H1 (cell line): ENCODE measurements around the gene CTCF. TPM values are rescaled to one million over a fixed set of nuclear protein-coding genes. Genes with fewer than 3 reads are reported as not detected.
A peak's percentile ranks its signal among the peaks of the same experiment; 100 is the strongest.

Experiments
- CTCF ChIA-PET: fragments of 300-600 bp; sonication (Branson Sonifier 250); formaldehyde crosslinking; loops from one replicate; lab custom pipeline; 2021; ENCODE audit not compliant: partially characterized antibody; lab: Charles Lee
- POLR2A ChIA-PET: fragments of 300-600 bp; sonication (Branson Sonifier 250); formaldehyde crosslinking; loops from one replicate; lab custom pipeline; 2021; ENCODE audit warnings: inconsistent platforms; ENCODE audit not compliant: partially characterized antibody; lab: Charles Lee
- DNase-seq, 2 experiments: peaks; one replicate each; pipeline versions ENCODE4 v3.0.0 to v3.0.0-alpha.2; 2010 to 2022; ENCODE audit warnings: low spot score in 2 of 2, low read depth in 1 of 2, mixed read lengths in 1 of 2
- FAIRE-seq: peaks from 2 replicates; lab custom pipeline; 2011; peaks lifted over from hg19 to GRCh38; lab: Jason Lieb, UNC
- H2AFZ ChIP-seq: 2 replicates; pipeline ENCODE4 v1.8.1; 2012; ENCODE audit warnings: low read length, inconsistent platforms
- H2AK5ac ChIP-seq: 2 replicates; pipeline ENCODE4 v1.6.1; 2013; ENCODE audit warnings: low read depth, low read length
- H2BK120ac ChIP-seq: replicated peaks from 2 replicates; pipeline ENCODE3; 2013; ENCODE audit warnings: low read depth, low read length, inconsistent platforms
- H2BK12ac ChIP-seq: 2 replicates; pipeline ENCODE4 v1.6.1; 2013; ENCODE audit warnings: low read depth, low read length
- H2BK15ac ChIP-seq: 2 replicates; pipeline ENCODE4 v1.6.1; 2013; ENCODE audit warnings: low read length
- H2BK20ac ChIP-seq: 2 replicates; pipeline ENCODE4 v1.6.1; 2013; ENCODE audit warnings: low read length
- H2BK5ac ChIP-seq: 2 replicates; pipeline ENCODE4 v1.6.1; 2013; ENCODE audit warnings: low read depth, low read length
- H3K14ac ChIP-seq: 2 replicates; pipeline ENCODE4 v1.6.1; 2013; ENCODE audit warnings: inconsistent platforms; ENCODE audit not compliant: insufficient read length
- H3K18ac ChIP-seq: 2 replicates; pipeline ENCODE4 v1.6.1; 2013; ENCODE audit warnings: low read length; ENCODE audit errors: extremely low read depth
- H3K23ac ChIP-seq: 2 replicates; pipeline ENCODE4 v1.6.1; 2013; ENCODE audit warnings: inconsistent platforms; ENCODE audit not compliant: insufficient read length
- H3K23me2 ChIP-seq: 2 replicates; pipeline ENCODE4 v1.6.1; 2013; ENCODE audit warnings: low read depth, low read length
- H3K27ac ChIP-seq: 2 replicates; pipeline ENCODE4 v1.6.1; 2011; ENCODE audit warnings: low read depth, low read length, inconsistent platforms
- H3K27me3 ChIP-seq, 4 experiments: replicated peaks in 1 of 4; 1 replicate in 1 of 4; 2 replicates in 3 of 4; pipeline versions ENCODE4 v1.6.1 to v1.8.1; 2011 to 2013; ENCODE audit warnings: low read length in 3 of 4, mild to moderate bottlenecking in 3 of 4, inconsistent platforms in 2 of 4, mixed read lengths in 2 of 4, moderate library complexity in 1 of 4; ENCODE audit not compliant: control insufficient read depth in 3 of 4, insufficient read depth in 3 of 4; ENCODE audit errors: extremely low read depth in 1 of 4
- H3K36me3 ChIP-seq, 4 experiments: 2 replicates each; pipeline versions ENCODE4 v1.6.1 to v1.8.1; 2011 to 2013; ENCODE audit warnings: mild to moderate bottlenecking in 4 of 4, low read length in 3 of 4, moderate library complexity in 2 of 4, control low read depth in 1 of 4, inconsistent platforms in 1 of 4; ENCODE audit not compliant: insufficient read depth in 4 of 4, control insufficient read depth in 2 of 4
- H3K4ac ChIP-seq: replicated peaks from 2 replicates; pipeline ENCODE3; 2013; ENCODE audit warnings: low read length, low read depth, mixed read lengths, inconsistent platforms; ENCODE audit not compliant: insufficient read length
- H3K4me1 ChIP-seq, 4 experiments: replicated peaks in 1 of 4; 1 replicate in 1 of 4; 2 replicates in 3 of 4; pipeline versions ENCODE4 v1.6.1 to v1.8.1; 2011 to 2013; ENCODE audit warnings: low read length in 3 of 4, inconsistent platforms in 2 of 4, mixed read lengths in 1 of 4; ENCODE audit not compliant: insufficient read depth in 4 of 4, control insufficient read depth in 3 of 4
- H3K4me2 ChIP-seq, 2 experiments: 2 replicates each; pipeline versions ENCODE4 v1.6.1 to v1.8.1; 2011 to 2013; ENCODE audit warnings: low read depth in 2 of 2, low read length in 2 of 2, control low read depth in 1 of 2, inconsistent platforms in 1 of 2, mild to moderate bottlenecking in 1 of 2; ENCODE audit not compliant: insufficient read depth in 1 of 2
- H3K4me3 ChIP-seq, 4 experiments: fragments of 200-600, 300-600 bp in 1 of 4; sonication (generic), shearing (Covaris generic), sonication (Bioruptor Twin) in 1 of 4; 2 replicates each; pipeline versions ENCODE4 v1.5.1 to v1.8.1; 2011 to 2016; ENCODE audit warnings: low read length in 4 of 4, low read depth in 3 of 4, control low read depth in 2 of 4, inconsistent platforms in 2 of 4, mild to moderate bottlenecking in 2 of 4, mixed read lengths in 1 of 4, moderate library complexity in 1 of 4; ENCODE audit not compliant: insufficient read depth in 2 of 4; ENCODE audit errors: extremely low read depth in 1 of 4
- H3K56ac ChIP-seq: replicated peaks from 2 replicates; pipeline ENCODE3; 2013; ENCODE audit warnings: low read depth, mild to moderate bottlenecking, mixed read lengths, low read length, inconsistent platforms; ENCODE audit not compliant: insufficient read length
- H3K79me1 ChIP-seq: 2 replicates; pipeline ENCODE4 v1.6.1; 2013; ENCODE audit warnings: low read depth, low read length, control low read depth
- H3K79me2 ChIP-seq, 2 experiments: 2 replicates each; pipeline versions ENCODE4 v1.6.1 to v1.8.1; 2012 to 2013; ENCODE audit warnings: low read length in 2 of 2, mild to moderate bottlenecking in 2 of 2, inconsistent platforms in 1 of 2; ENCODE audit not compliant: insufficient read depth in 2 of 2, control insufficient read depth in 1 of 2
- H3K9ac ChIP-seq, 4 experiments: replicated peaks in 1 of 4; 1 replicate in 1 of 4; 2 replicates in 3 of 4; pipeline versions ENCODE4 v1.6.1 to v1.8.1; 2011 to 2013; ENCODE audit warnings: low read depth in 3 of 4, low read length in 3 of 4, control low read depth in 2 of 4, mild to moderate bottlenecking in 2 of 4, moderate library complexity in 2 of 4, inconsistent platforms in 1 of 4; ENCODE audit errors: extremely low read depth in 1 of 4
- H3K9me3 ChIP-seq, 2 experiments: 2 replicates each; pipeline versions ENCODE4 v1.6.1 to v1.8.1; 2012 to 2013; ENCODE audit warnings: mild to moderate bottlenecking in 2 of 2, moderate library complexity in 2 of 2, control low read depth in 1 of 2, inconsistent platforms in 1 of 2, low read depth in 1 of 2, low read length in 1 of 2, mixed read lengths in 1 of 2; ENCODE audit not compliant: insufficient read depth in 2 of 2
- H4K20me1 ChIP-seq, 2 experiments: replicated peaks in 1 of 2; 2 replicates each; pipeline versions ENCODE3 to v1.8.1; 2011 to 2013; ENCODE audit warnings: inconsistent platforms in 2 of 2, low read length in 2 of 2, mild to moderate bottlenecking in 1 of 2; ENCODE audit not compliant: insufficient read depth in 2 of 2, control insufficient read depth in 1 of 2
- H4K5ac ChIP-seq: 2 replicates; pipeline ENCODE4 v1.6.1; 2013; ENCODE audit warnings: low read length, low read depth, mixed read lengths, inconsistent platforms; ENCODE audit not compliant: insufficient read length
- H4K8ac ChIP-seq: 2 replicates; pipeline ENCODE4 v1.8.0; 2013; ENCODE audit warnings: mild to moderate bottlenecking, moderate library complexity, low read length, inconsistent platforms; ENCODE audit not compliant: insufficient read depth; ENCODE audit errors: extremely low read depth
- H4K91ac ChIP-seq: replicated peaks from 2 replicates; pipeline ENCODE3; 2013; ENCODE audit warnings: low read length, mixed read lengths, inconsistent platforms; ENCODE audit not compliant: insufficient read length
- CTBP2 ChIP-seq: IDR thresholded peaks from 2 replicates; pipeline ENCODE4 v1.7.0; 2011; ENCODE audit warnings: borderline replicate concordance, mild to moderate bottlenecking, moderate library complexity, mixed read lengths, low read length; ENCODE audit not compliant: insufficient read depth, insufficient read length
- POLR2A ChIP-seq, 2 experiments: IDR thresholded peaks; 1 replicate in 1 of 2; 2 replicates in 1 of 2; pipeline ENCODE4 v1.6.1; 2011; ENCODE audit warnings: low read depth in 2 of 2, low read length in 2 of 2, mild to moderate bottlenecking in 2 of 2; ENCODE audit errors: control extremely low read depth in 1 of 2
- RAD21 ChIP-seq, 2 experiments: IDR thresholded peaks in 1 of 2; conservative IDR thresholded peaks in 1 of 2; 2 replicates each; pipeline ENCODE4 v1.6.1; 2011; ENCODE audit warnings: low read depth in 2 of 2, low read length in 2 of 2, improper control_type of control experiment in 1 of 2, inconsistent platforms in 1 of 2, mild to moderate bottlenecking in 1 of 2, moderate library complexity in 1 of 2
- polyA plus RNA-seq, 7 experiments: library from polyadenylated mRNA; depleted of rRNA in 3 of 7; stranded (reverse) in 5 of 7; unstranded in 2 of 7; fragments of >200 nt in 5 of 7; fragments of 200-250 nt in 2 of 7; gene quantifications; 1 replicate in 5 of 7; 2 replicates in 1 of 7; 4 replicates in 1 of 7; pipeline versions ENCODE4 v1.2.1 to v1.2.3, GENCODE V29; 2011 to 2013; ENCODE audit warnings: missing spikeins in 2 of 7, mixed read lengths in 2 of 7
- total RNA-seq: library from RNA; stranded (reverse); fragmentation: NEBNext Ultra II Directional; extraction: Animal tissue kit (Norgen Biotek cat#: 25700); gene quantifications from 2 replicates; pipeline ENCODE4 v1.2.1, GENCODE V29; 2021

CTCF gene
- total and polyA plus RNA-seq, 2 of the 8 experiments (the other 6 are each of a cell fraction or from before 2014, with no cell fraction given) = 32.4 to 66.0 TPM

DNA sequence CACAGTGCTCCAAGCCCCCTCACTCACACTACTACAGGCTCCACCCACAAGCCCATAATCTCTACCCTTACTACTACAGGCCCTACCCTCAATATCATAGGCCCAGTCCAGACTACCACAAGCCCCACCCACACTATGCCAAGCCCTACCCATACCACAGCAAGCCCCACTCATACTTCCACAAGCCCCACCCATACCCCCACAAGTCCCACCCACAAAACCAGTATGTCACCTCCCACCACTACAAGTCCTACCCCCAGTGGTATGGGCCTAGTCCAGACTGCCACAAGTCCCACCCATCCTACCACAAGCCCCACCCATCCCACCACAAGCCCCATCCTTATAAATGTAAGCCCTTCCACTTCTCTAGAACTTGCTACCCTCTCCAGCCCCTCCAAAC lies 19.9 kb upstream of the CTCF start:
- ChIA-PET CTCF (interaction anchor here (0.6 to 10.6 kb wide), 8 partner anchors 13 to 123 kb away, joined by 3 to 165 read pairs (median 12); partner anchors contain the start of genes C16orf86, CARMIL2, CTCF and ENKD1), POLR2A (interaction anchor here (1.7 kb wide), 1 partner anchor 12 kb away, joined by 6 read pairs; no protein-coding TSS in a partner anchor)
- no peak overlapping the region for H2AK5ac ChIP-seq
- H3K4ac ChIP-seq = no peak overlapping the region
- peaks cover 21 to 42% (median 42%) of the 10 kb centered on the region in 4 experiments for H3K27me3 ChIP-seq
- H2BK12ac ChIP-seq = no peak overlapping the region
- H3K23ac ChIP-seq = no peak overlapping the region
- peaks cover 0 to 3% (median 0%) of the 10 kb centered on the region in 4 experiments; a peak in 2 of 8 replicates for H3K36me3 ChIP-seq
- TF ChIP-seq POLR2A (IDR thresholded peaks at IDR 0.05; ENCODE audit: control extremely low read depth in 1 of 2, low read depth in 2 of 2, low read length in 2 of 2) (no peak), CTBP2 (no peak), RAD21 (IDR thresholded peaks at IDR 0.05 in 1 of 2, conservative IDR thresholded peaks at IDR 0.05 in 1 of 2; ENCODE audit: low read depth in 2 of 2, low read length in 2 of 2) (no peak)
- H3K27ac ChIP-seq = no peak overlapping the region
- no peak overlapping the region for H3K14ac ChIP-seq
- no peak overlapping the region for H4K91ac ChIP-seq
- H3K9ac ChIP-seq = no peak overlapping the region
- no peak overlapping the region for H4K5ac ChIP-seq
- H3K79me1 ChIP-seq = no peaks in the 10 kb centered on the region; the same call in 1 of the 2 replicates
- no peak overlapping the region for H3K4me2 ChIP-seq
- H3K9me3 ChIP-seq = no peaks in the 10 kb centered on the region
- no peak overlapping the region; the same call in 1 of the 2 replicates for H3K18ac ChIP-seq
- no peak overlapping the region for H2BK120ac ChIP-seq
- no peak overlapping the region for H2AFZ ChIP-seq
- H3K79me2 ChIP-seq = no peaks in the 10 kb centered on the region
- peaks cover 11 to 23% of the 10 kb centered on the region in 2 experiments for H4K20me1 ChIP-seq
- FAIRE-seq (no peak), DNase-seq (peak in 1 of 2 experiments; percentile 52)
- peaks cover 0 to 15% (median 7%) of the 10 kb centered on the region in 4 experiments; a peak in 5 of 7 replicates for H3K4me1 ChIP-seq
- H3K4me3 ChIP-seq = no peak overlapping the region
- H2BK5ac ChIP-seq = no peak overlapping the region
- H2BK15ac ChIP-seq = no peak overlapping the region
- no peak overlapping the region for H2BK20ac ChIP-seq
- peaks cover 10% of the 10 kb centered on the region; the same call in 1 of the 2 replicates for H3K23me2 ChIP-seq
- no peak overlapping the region for H4K8ac ChIP-seq
- no peak overlapping the region for H3K56ac ChIP-seq
